ENCODE results near the gene HERC3. TPM values are rescaled to one million over a fixed set of nuclear protein-coding genes. Genes with fewer than 3 reads are reported as not detected.

The HERC3 gene
- total RNA-seq, 1 donor from 2014 or later, result 8.5 TPM

DNA sequence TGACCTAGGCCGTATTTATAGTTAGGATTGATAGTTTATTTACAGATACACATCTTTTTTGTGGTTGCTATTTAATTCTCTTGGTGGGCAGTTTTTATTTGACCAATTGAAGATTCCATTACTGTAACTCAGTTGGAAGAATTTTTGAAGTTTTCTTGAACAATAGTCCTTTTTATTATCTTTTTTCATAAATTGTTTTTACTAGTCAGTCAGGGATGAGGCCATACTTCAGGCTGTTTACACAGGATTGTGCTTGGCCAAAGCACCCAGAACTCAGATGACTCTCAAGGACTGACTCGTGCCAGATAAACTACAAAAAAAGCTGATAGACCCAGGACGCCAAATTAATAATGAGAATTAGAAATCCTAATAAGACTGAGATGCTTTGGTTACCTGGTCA lies 7.0 kb downstream of the HERC3 start:
- peak overlapping the region; percentile 74 for H3K4me2 ChIP-seq (ENCODE audit: low read length)
- H3K4me1 ChIP-seq (ENCODE audit: insufficient read depth, low read length), result peaks cover 24% of the 10 kb centered on the region
- Mint-ChIP-seq H3K4me3 (ENCODE audit: unreplicated experiment) (no peak overlapping the region), H3K36me3 (ENCODE audit: low read depth, unreplicated experiment) (peaks cover 2% of the 10 kb centered on the region), H3K9me3 (ENCODE audit: unreplicated experiment) (no peaks in the 10 kb centered on the region), H3K27me3 (ENCODE audit: low read depth, unreplicated experiment) (no peaks in the 10 kb centered on the region), H3K4me1 (ENCODE audit: low read depth, unreplicated experiment) (peaks cover 13% of the 10 kb centered on the region), H3K27ac (ENCODE audit: unreplicated experiment) (peak overlapping the region; percentile 88)
- FAIRE-seq (no peak), DNase-seq (ENCODE audit: low read depth) (peak; percentile 68)
- peak overlapping the region; percentile 96 for H3K27ac ChIP-seq (ENCODE audit: low read depth, low read length)
- H3K4me3 ChIP-seq (ENCODE audit: insufficient read depth, low read depth, low read length), result no peak overlapping the region
- no peak for TF ChIP-seq EZH2 (IDR thresholded peaks at IDR 0.05; ENCODE audit: insufficient read depth, low read length)
- H2AFZ ChIP-seq (ENCODE audit: low read depth, low read length), result no peak overlapping the region
- H3K36me3 ChIP-seq (ENCODE audit: insufficient read depth, low read length), result no peaks in the 10 kb centered on the region
- no peaks in the 10 kb centered on the region for H3K9me3 ChIP-seq (ENCODE audit: insufficient read depth, low read depth, low read length)
- no peaks in the 10 kb centered on the region for H3K27me3 ChIP-seq (ENCODE audit: insufficient read depth, low read length)
- no peaks in the 10 kb centered on the region for H4K20me1 ChIP-seq (ENCODE audit: insufficient read depth, low read length)
- H3K9ac ChIP-seq (ENCODE audit: low read length), result peak overlapping the region; percentile 74
- H3K79me2 ChIP-seq (ENCODE audit: insufficient read depth, low read length), result no peaks in the 10 kb centered on the region

DNA sequence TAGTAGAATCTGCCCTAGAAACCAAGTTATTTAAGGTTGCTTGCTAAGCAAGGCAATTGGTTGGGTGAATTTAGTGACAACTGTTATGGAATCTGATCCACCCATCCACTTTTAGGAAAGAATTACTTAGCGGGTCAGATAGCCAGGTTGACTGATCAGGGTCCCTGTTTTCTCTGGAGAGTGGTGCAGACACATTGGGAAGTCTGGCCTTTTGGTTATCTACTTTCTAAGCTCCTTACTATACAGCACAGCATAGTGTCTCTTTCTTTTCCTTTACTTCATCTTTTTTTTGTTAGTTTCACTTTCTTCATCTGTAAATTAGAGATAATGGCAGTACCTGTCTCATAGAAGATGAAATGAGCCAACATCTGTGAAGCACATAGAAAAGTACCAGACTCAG lies 7.4 kb downstream of the HERC3 start:
- Mint-ChIP-seq H3K27me3 (ENCODE audit: low read depth, unreplicated experiment) (no peaks in the 10 kb centered on the region), H3K36me3 (ENCODE audit: low read depth, unreplicated experiment) (peaks cover 2% of the 10 kb centered on the region), H3K27ac (ENCODE audit: unreplicated experiment) (peak overlapping the region; percentile 88), H3K4me1 (ENCODE audit: low read depth, unreplicated experiment) (peaks cover 13% of the 10 kb centered on the region), H3K9me3 (ENCODE audit: unreplicated experiment) (no peaks in the 10 kb centered on the region), H3K4me3 (ENCODE audit: unreplicated experiment) (no peak overlapping the region)
- Histone ChIP-seq H4K20me1 (ENCODE audit: insufficient read depth, low read length) (no peaks in the 10 kb centered on the region), H3K9ac (ENCODE audit: low read length) (peak overlapping the region; percentile 74), H3K4me2 (ENCODE audit: low read length) (peak overlapping the region; percentile 74), H3K4me1 (ENCODE audit: insufficient read depth, low read length) (peaks cover 24% of the 10 kb centered on the region), H3K4me3 (ENCODE audit: insufficient read depth, low read depth, low read length) (no peak overlapping the region), H3K27me3 (ENCODE audit: insufficient read depth, low read length) (no peaks in the 10 kb centered on the region), H3K36me3 (ENCODE audit: insufficient read depth, low read length) (no peaks in the 10 kb centered on the region), H3K79me2 (ENCODE audit: insufficient read depth, low read length) (no peaks in the 10 kb centered on the region), H3K9me3 (ENCODE audit: insufficient read depth, low read depth, low read length) (no peaks in the 10 kb centered on the region), H3K27ac (ENCODE audit: low read depth, low read length) (peak overlapping the region; percentile 96), H2AFZ (ENCODE audit: low read depth, low read length) (no peak overlapping the region)
- TF ChIP-seq, protein P1, sequence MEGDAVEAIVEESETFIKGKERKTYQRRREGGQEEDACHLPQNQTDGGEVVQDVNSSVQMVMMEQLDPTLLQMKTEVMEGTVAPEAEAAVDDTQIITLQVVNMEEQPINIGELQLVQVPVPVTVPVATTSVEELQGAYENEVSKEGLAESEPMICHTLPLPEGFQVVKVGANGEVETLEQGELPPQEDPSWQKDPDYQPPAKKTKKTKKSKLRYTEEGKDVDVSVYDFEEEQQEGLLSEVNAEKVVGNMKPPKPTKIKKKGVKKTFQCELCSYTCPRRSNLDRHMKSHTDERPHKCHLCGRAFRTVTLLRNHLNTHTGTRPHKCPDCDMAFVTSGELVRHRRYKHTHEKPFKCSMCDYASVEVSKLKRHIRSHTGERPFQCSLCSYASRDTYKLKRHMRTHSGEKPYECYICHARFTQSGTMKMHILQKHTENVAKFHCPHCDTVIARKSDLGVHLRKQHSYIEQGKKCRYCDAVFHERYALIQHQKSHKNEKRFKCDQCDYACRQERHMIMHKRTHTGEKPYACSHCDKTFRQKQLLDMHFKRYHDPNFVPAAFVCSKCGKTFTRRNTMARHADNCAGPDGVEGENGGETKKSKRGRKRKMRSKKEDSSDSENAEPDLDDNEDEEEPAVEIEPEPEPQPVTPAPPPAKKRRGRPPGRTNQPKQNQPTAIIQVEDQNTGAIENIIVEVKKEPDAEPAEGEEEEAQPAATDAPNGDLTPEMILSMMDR (IDR thresholded peaks at IDR 0.05; ENCODE audit: insufficient read depth, low read depth, low read length), result no peak
- no peak for TF ChIP-seq EZH2 (IDR thresholded peaks at IDR 0.05; ENCODE audit: insufficient read depth, low read length)
- FAIRE-seq, result peak; percentile 39
- DNase-seq (ENCODE audit: low read depth), result peak; percentile 25

DNA sequence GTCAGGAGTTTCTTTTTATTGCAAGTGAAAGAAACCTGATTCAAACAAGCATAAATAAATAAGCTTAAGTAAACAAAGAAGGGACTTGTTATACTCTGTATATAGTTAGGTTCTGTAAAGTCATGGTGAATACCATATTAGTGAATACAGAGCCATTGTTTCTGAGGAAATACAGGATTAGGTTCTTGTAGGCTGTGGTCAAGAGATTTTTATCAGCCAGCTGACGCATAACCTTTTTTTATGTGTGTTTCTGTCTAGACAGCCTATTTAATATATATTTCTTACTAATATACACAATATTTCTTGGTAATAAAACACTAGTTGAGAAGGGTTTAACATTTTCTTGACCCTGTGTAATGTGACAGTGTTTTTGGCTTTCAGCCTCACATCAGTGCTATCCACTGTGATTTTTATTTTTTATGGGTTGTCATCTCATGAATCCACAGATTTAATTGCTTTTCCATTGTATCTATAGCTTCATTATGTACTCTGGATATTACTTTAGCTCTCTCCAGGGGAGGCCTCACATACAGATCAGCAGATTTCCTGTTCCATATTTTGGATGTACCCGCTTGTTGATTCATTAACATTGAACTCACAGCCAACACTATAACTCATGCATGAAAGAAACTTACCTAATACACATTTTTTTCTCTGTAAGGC lies 8.0 kb downstream of the HERC3 start:
- H3K4me2 ChIP-seq (ENCODE audit: low read length), result peak overlapping the region; percentile 74
- H2AFZ ChIP-seq (ENCODE audit: low read depth, low read length), result no peak overlapping the region
- no peaks in the 10 kb centered on the region for H3K9me3 ChIP-seq (ENCODE audit: insufficient read depth, low read depth, low read length)
- FAIRE-seq (no peak), DNase-seq (ENCODE audit: low read depth) (peak; percentile 97)
- peak overlapping the region; percentile 74 for H3K9ac ChIP-seq (ENCODE audit: low read length)
- Mint-ChIP-seq H3K4me1 (ENCODE audit: low read depth, unreplicated experiment) (peaks cover 13% of the 10 kb centered on the region), H3K27ac (ENCODE audit: unreplicated experiment) (peak overlapping the region; percentile 90), H3K36me3 (ENCODE audit: low read depth, unreplicated experiment) (peaks cover 2% of the 10 kb centered on the region), H3K9me3 (ENCODE audit: unreplicated experiment) (no peaks in the 10 kb centered on the region), H3K4me3 (ENCODE audit: unreplicated experiment) (no peak overlapping the region), H3K27me3 (ENCODE audit: low read depth, unreplicated experiment) (no peaks in the 10 kb centered on the region)
- no peaks in the 10 kb centered on the region for H3K36me3 ChIP-seq (ENCODE audit: insufficient read depth, low read length)
- H4K20me1 ChIP-seq (ENCODE audit: insufficient read depth, low read length), result no peaks in the 10 kb centered on the region
- peaks cover 24% of the 10 kb centered on the region for H3K4me1 ChIP-seq (ENCODE audit: insufficient read depth, low read length)
- peak overlapping the region; percentile 96 for H3K27ac ChIP-seq (ENCODE audit: low read depth, low read length)
- no peaks in the 10 kb centered on the region for H3K27me3 ChIP-seq (ENCODE audit: insufficient read depth, low read length)
- H3K4me3 ChIP-seq (ENCODE audit: insufficient read depth, low read depth, low read length), result no peak overlapping the region
- no peak for TF ChIP-seq EZH2 (IDR thresholded peaks at IDR 0.05; ENCODE audit: insufficient read depth, low read length)
- TF ChIP-seq, protein P1 (IDR thresholded peaks at IDR 0.05; ENCODE audit: insufficient read depth, low read depth, low read length), result no peak
- no peaks in the 10 kb centered on the region for H3K79me2 ChIP-seq (ENCODE audit: insufficient read depth, low read length)
